ENCODE data around the gene BRINP3. TPM values are rescaled to one million over a fixed set of nuclear protein-coding genes. Genes with fewer than 3 reads are reported as not detected.

Gene BRINP3
- total and polyA plus RNA-seq, 2 experiments from 2014 or later, result not detected

GRCh38 chr1:190391582-190391981, 86.1 kb downstream of the BRINP3 start:
- no peak for ATAC-seq
- no peaks in the 10 kb centered on the region for H3K9me2 ChIP-seq (ENCODE audit: insufficient read depth)
- H3K4me1 ChIP-seq (ENCODE audit: insufficient read depth), result no peaks in the 10 kb centered on the region
- H3K9me3 Mint-ChIP-seq, result no peaks in the 10 kb centered on the region
- no peak overlapping the region for H2AFZ ChIP-seq
- H3K4me1 Mint-ChIP-seq, result no peaks in the 10 kb centered on the region; the same call in 2 of the 3 replicates
- no peak overlapping the region for H3K27ac ChIP-seq (ENCODE audit: low read depth)
- H3K27me3 Mint-ChIP-seq (ENCODE audit: insufficient read depth, low read depth, poor library complexity), result no peaks in the 10 kb centered on the region
- H3K36me3 Mint-ChIP-seq (ENCODE audit: low read depth), result no peaks in the 10 kb centered on the region
- no peaks in the 10 kb centered on the region for H3K27me3 ChIP-seq (ENCODE audit: insufficient read depth)
- no peak overlapping the region for H3K27ac Mint-ChIP-seq
- no peak overlapping the region for H3K4me3 Mint-ChIP-seq
- no peaks in the 10 kb centered on the region for H3K79me2 ChIP-seq (replicated peaks; ENCODE audit: insufficient read depth)
- TF ChIP-seq NANOG (IDR thresholded peaks at IDR 0.05; ENCODE audit: borderline replicate concordance), result no peak
- TF ChIP-seq POLR2AphosphoS5 (IDR thresholded peaks at IDR 0.05; ENCODE audit: low read depth), result no peak
- TF ChIP-seq ZNF114 (CRISPR knock-in tag; IDR thresholded peaks at IDR 0.05), result no peak
- TF ChIP-seq EZH2 (IDR thresholded peaks at IDR 0.05; ENCODE audit: low read depth, unreplicated experiment), result no peak
- H4K20me1 ChIP-seq (replicated peaks; ENCODE audit: insufficient read depth), result no peaks in the 10 kb centered on the region
- H3K36me3 ChIP-seq (ENCODE audit: insufficient read depth), result no peaks in the 10 kb centered on the region
- H3K4me2 ChIP-seq, result no peak overlapping the region
- H3K4me3 ChIP-seq, result no peak overlapping the region
- DNase-seq (ENCODE audit: low spot score), result no peak
- no peaks in the 10 kb centered on the region for H3F3A ChIP-seq (replicated peaks; ENCODE audit: low read depth)

- Histone ChIP-seq H3K36me3 (ENCODE audit: insufficient read depth) (no peaks in the 10 kb centered on the region), H3K4me2 (no peak overlapping the region), H3K4me1 (ENCODE audit: insufficient read depth) (no peaks in the 10 kb centered on the region), H3K9me2 (ENCODE audit: insufficient read depth) (no peaks in the 10 kb centered on the region), H3K4me3 (no peak overlapping the region), H2AFZ (peak overlapping the region; percentile 3; the same call in 1 of the 2 replicates), H3K79me2 (replicated peaks; ENCODE audit: insufficient read depth) (no peaks in the 10 kb centered on the region), H3F3A (replicated peaks; ENCODE audit: low read depth) (no peaks in the 10 kb centered on the region), H4K20me1 (replicated peaks; ENCODE audit: insufficient read depth) (no peaks in the 10 kb centered on the region), H3K27ac (ENCODE audit: low read depth) (no peak overlapping the region), H3K27me3 (ENCODE audit: insufficient read depth) (no peaks in the 10 kb centered on the region)
- no peak for DNase-seq (ENCODE audit: low spot score)
- no peaks in the 10 kb centered on the region for H3K36me3 Mint-ChIP-seq (ENCODE audit: low read depth)
- no peaks in the 10 kb centered on the region for H3K9me3 Mint-ChIP-seq
- H3K4me3 Mint-ChIP-seq, result no peak overlapping the region
- ATAC-seq, result no peak
- H3K27ac Mint-ChIP-seq, result no peak overlapping the region
- H3K4me1 Mint-ChIP-seq, result no peaks in the 10 kb centered on the region
- no peaks in the 10 kb centered on the region for H3K27me3 Mint-ChIP-seq (ENCODE audit: insufficient read depth, low read depth, poor library complexity)
- TF ChIP-seq CREB1 (CRISPR knock-in tag; IDR thresholded peaks at IDR 0.05; ENCODE audit: low read depth) (no peak), STAT1 (IDR thresholded peaks at IDR 0.05; ENCODE audit: unreplicated experiment) (no peak), ZNF462 (CRISPR knock-in tag; IDR thresholded peaks at IDR 0.05) (no peak), POLR2AphosphoS5 (IDR thresholded peaks at IDR 0.05; ENCODE audit: low read depth) (no peak), ETS1 (IDR thresholded peaks at IDR 0.05) (no peak), EZH2 (IDR thresholded peaks at IDR 0.05; ENCODE audit: low read depth, unreplicated experiment) (no peak), NANOG (IDR thresholded peaks at IDR 0.05; ENCODE audit: borderline replicate concordance) (no peak), JUNB (IDR thresholded peaks at IDR 0.05; ENCODE audit: unreplicated experiment) (no peak), EZH2phosphoT487 (IDR thresholded peaks at IDR 0.05; ENCODE audit: unreplicated experiment) (no peak), ZNF114 (CRISPR knock-in tag; IDR thresholded peaks at IDR 0.05) (no peak), REST (IDR thresholded peaks at IDR 0.05; ENCODE audit: unreplicated experiment) (no peak)
These were observed 99.7 kb downstream of the BRINP3 start for GRCh38 chr1:190377991-190378390.
